NCI-H1930 (cell line): ENCODE data around the gene ACSS1.

Source experiments
- DNase-seq, 2 experiments: peaks; one replicate each; lab custom pipeline; 2025; lab: John Stamatoyannopoulos, UW

ACSS1 gene

GRCh38 chr20:25058051-25058846 is at the start of gene ACSS1:
ACSS1 (minus strand) TSS chr20:25058139; CDS start chr20:25058102, 37 bp downstream.
- no peak for DNase-seq

- no peak for DNase-seq
Measured at GRCh38 chr20:25103526-25103925, 45.6 kb upstream of the ACSS1 start.

GRCh38 chr20:25100914-25101313 is 43.0 kb upstream of the ACSS1 start:
- no peak for DNase-seq

- DNase-seq = no peak
Measured at GRCh38 chr20:25099601-25100140, 41.7 kb upstream of the ACSS1 start.

GRCh38 chr20:25097498-25097897 is 39.6 kb upstream of the ACSS1 start:
- no peak for DNase-seq

GRCh38 chr20:25090492-25091429 is 32.8 kb upstream of the ACSS1 start:
- DNase-seq = no peak

- DNase-seq = no peak
Measured at GRCh38 chr20:25089662-25090061, 31.7 kb upstream of the ACSS1 start.

GRCh38 chr20:25089096-25089495 is 31.2 kb upstream of the ACSS1 start:
- DNase-seq = no peak

- DNase-seq = no peak
Measured at GRCh38 chr20:25088267-25088666, 30.3 kb upstream of the ACSS1 start.

- DNase-seq = no peak
Measured at GRCh38 chr20:25087186-25087929, 29.4 kb upstream of the ACSS1 start.

- no peak for DNase-seq
Measured at GRCh38 chr20:25085756-25086495, 28.0 kb upstream of the ACSS1 start.

GRCh38 chr20:25084626-25085187 is 26.8 kb upstream of the ACSS1 start:
- no peak for DNase-seq

GRCh38 chr20:25083773-25084625 is 26.1 kb upstream of the ACSS1 start:
- DNase-seq = no peak

GRCh38 chr20:25083141-25083772 is 25.3 kb upstream of the ACSS1 start:
- DNase-seq = no peak

GRCh38 chr20:25082498-25082873 is 24.5 kb upstream of the ACSS1 start:
- DNase-seq = no peak

GRCh38 chr20:25081730-25082497 is 24.0 kb upstream of the ACSS1 start, which contains the start of gene VSX1:
VSX1 (minus strand) TSS chr20:25082141; CDS start chr20:25082096, 45 bp downstream.
- DNase-seq = no peak

- peak in 1 of 2 experiments; percentile 33 for DNase-seq
Measured at GRCh38 chr20:25081065-25081729, 23.3 kb upstream of the ACSS1 start.

- DNase-seq = no peak
Measured at GRCh38 chr20:25079171-25079570, 21.2 kb upstream of the ACSS1 start.
